ENCODE measurements around the gene MXRA5. TPM values are rescaled to one million over a fixed set of nuclear protein-coding genes. Genes with fewer than 3 reads are reported as not detected.

The MXRA5 gene, protein sequence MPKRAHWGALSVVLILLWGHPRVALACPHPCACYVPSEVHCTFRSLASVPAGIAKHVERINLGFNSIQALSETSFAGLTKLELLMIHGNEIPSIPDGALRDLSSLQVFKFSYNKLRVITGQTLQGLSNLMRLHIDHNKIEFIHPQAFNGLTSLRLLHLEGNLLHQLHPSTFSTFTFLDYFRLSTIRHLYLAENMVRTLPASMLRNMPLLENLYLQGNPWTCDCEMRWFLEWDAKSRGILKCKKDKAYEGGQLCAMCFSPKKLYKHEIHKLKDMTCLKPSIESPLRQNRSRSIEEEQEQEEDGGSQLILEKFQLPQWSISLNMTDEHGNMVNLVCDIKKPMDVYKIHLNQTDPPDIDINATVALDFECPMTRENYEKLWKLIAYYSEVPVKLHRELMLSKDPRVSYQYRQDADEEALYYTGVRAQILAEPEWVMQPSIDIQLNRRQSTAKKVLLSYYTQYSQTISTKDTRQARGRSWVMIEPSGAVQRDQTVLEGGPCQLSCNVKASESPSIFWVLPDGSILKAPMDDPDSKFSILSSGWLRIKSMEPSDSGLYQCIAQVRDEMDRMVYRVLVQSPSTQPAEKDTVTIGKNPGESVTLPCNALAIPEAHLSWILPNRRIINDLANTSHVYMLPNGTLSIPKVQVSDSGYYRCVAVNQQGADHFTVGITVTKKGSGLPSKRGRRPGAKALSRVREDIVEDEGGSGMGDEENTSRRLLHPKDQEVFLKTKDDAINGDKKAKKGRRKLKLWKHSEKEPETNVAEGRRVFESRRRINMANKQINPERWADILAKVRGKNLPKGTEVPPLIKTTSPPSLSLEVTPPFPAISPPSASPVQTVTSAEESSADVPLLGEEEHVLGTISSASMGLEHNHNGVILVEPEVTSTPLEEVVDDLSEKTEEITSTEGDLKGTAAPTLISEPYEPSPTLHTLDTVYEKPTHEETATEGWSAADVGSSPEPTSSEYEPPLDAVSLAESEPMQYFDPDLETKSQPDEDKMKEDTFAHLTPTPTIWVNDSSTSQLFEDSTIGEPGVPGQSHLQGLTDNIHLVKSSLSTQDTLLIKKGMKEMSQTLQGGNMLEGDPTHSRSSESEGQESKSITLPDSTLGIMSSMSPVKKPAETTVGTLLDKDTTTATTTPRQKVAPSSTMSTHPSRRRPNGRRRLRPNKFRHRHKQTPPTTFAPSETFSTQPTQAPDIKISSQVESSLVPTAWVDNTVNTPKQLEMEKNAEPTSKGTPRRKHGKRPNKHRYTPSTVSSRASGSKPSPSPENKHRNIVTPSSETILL (N-terminal part only)
- not detected for total RNA-seq

DNA sequence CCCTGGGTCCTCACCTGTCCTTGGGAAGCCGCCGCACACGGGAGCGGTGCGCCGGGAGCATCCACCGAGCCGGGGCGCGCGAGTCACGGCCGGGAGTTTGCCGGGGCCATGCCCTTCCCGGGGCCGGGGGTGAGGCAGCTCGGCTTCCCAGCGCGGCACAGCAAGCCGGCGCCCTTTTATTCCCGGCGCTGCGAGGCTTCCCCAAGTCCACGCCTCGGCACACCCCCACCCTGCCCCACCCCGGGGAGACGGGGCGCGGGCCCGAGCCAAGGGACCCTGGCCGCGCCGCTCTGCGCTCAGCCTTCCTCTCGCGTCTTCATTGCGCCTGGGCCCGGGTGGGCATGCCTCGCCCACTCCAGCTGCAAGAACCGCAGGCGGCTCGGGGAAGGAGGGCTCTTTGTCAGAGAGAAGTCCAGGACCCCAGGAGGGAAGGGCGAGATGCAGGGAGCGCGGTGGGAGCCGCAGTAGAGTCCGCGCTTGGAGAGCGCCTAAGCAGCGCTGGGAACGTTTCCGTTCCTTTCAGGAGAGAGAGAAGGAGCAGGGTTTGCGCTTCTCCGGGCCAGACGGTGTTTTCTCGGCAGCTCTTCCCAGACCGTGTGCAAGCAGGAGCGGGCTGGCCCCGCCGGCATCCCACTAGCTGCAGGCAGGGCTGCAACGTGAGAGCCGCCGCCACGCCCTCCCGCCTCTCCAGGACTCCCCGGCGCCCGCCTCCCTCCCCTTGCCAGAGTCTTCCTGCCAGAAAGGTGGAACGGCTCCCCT lies at the start of gene MXRA5:
Gene MXRA5 (minus strand): TSS at position 152 of the 759 bp plus-strand sequence. CDS start 2,819 bp downstream, outside the sequence.

